GM12878 (cell line): Measurements from ENCODE around the gene ASB14. TPM values are rescaled to one million over a fixed set of nuclear protein-coding genes. Genes with fewer than 3 reads are reported as not detected.

ENCODE experiments used
- ATAC-seq: fragments of 200-7000 bp; cut with Tn5 transposase; 3 replicates; pipeline ENCODE4 v1.9.1; 2020; ENCODE audit warnings: mild to moderate bottlenecking, moderate library complexity
- BruUV-seq: library from RNA; stranded (reverse); fragments of 400-500 nt; replicated peaks from 2 replicates; lab custom pipeline; 2021; lab: Mats Ljungman, UMichigan
- CTCF ChIA-PET: fragments of 300-600 bp; sonication (Branson Sonifier 250); formaldehyde crosslinking; extraction: SDS; loops from one replicate; lab custom pipeline; 2021; ENCODE audit warnings: inconsistent platforms; lab: Yijun Ruan, JAX
- POLR2A ChIA-PET: fragments of 350-600 bp; formaldehyde crosslinking; extraction: SDS; loops from one replicate; lab custom pipeline; 2021; ENCODE audit warnings: inconsistent platforms; lab: Charles Lee
- RAD21 ChIA-PET: fragments of 300-600 bp; sonication (Branson Sonifier 250); formaldehyde crosslinking; loops from one replicate; lab custom pipeline; 2023; ENCODE audit warnings: antibody characterized with exemption; ENCODE audit not compliant: unreplicated experiment; lab: Charles Lee
- SMC1A ChIA-PET: fragments of 300-600 bp; sonication (Branson Sonifier 250); formaldehyde crosslinking; loops from one replicate; lab custom pipeline; 2023; ENCODE audit not compliant: unreplicated experiment, uncharacterized antibody; lab: Charles Lee
- DNase-seq: peaks from one replicate; pipeline ENCODE4 v3.0.0-alpha.2; 2011; ENCODE audit warnings: low read depth, low spot score
- FAIRE-seq: peaks from 3 replicates; lab custom pipeline; 2011; peaks lifted over from hg19 to GRCh38; lab: Jason Lieb, UNC
- H2AFZ ChIP-seq: 2 replicates; pipeline ENCODE4 v1.6.0; 2011; ENCODE audit warnings: low read depth, low read length, control low read depth; ENCODE audit not compliant: control insufficient read depth
- H3K27ac ChIP-seq: 2 replicates; pipeline ENCODE4 v1.5.1; 2011; ENCODE audit warnings: control low read depth; ENCODE audit not compliant: control insufficient read depth, insufficient read depth
- H3K27me3 ChIP-seq, 2 experiments: replicated peaks in 1 of 2; 2 replicates each; pipeline versions ENCODE4 v1.6.0 to v1.6.1; 2011; ENCODE audit warnings: low read length in 1 of 2; ENCODE audit not compliant: control insufficient read depth in 2 of 2, insufficient read depth in 2 of 2
- H3K36me3 ChIP-seq, 2 experiments: 2 replicates each; pipeline ENCODE4 v1.5.1; 2011; ENCODE audit warnings: low read length in 1 of 2; ENCODE audit not compliant: control insufficient read depth in 2 of 2, insufficient read depth in 2 of 2
- H3K4me1 ChIP-seq: 2 replicates; pipeline ENCODE4 v1.6.1; 2011; ENCODE audit warnings: mild to moderate bottlenecking, low read length, moderate library complexity, mixed read lengths; ENCODE audit not compliant: control insufficient read depth, insufficient read depth
- H3K4me2 ChIP-seq: 2 replicates; pipeline ENCODE4 v1.6.0; 2011; ENCODE audit warnings: control low read depth; ENCODE audit not compliant: control insufficient read depth, insufficient read depth
- H3K4me3 ChIP-seq: fragments of 200-600 bp; sonication (generic); 2 replicates; pipeline ENCODE4 v1.5.1; 2016
- H3K79me2 ChIP-seq: 2 replicates; pipeline ENCODE4 v1.6.0; 2011; ENCODE audit warnings: low read length; ENCODE audit not compliant: control insufficient read depth, insufficient read depth
- H3K9ac ChIP-seq: 2 replicates; pipeline ENCODE4 v1.8.0; 2011; ENCODE audit warnings: low read length, control low read depth, mixed read lengths; ENCODE audit not compliant: control insufficient read depth, insufficient read depth
- H3K9me3 ChIP-seq: replicated peaks from 3 replicates; pipeline ENCODE4 v1.5.1; 2011; ENCODE audit warnings: mild to moderate bottlenecking, low read length; ENCODE audit not compliant: control insufficient read depth, insufficient read depth
- H4K20me1 ChIP-seq: 2 replicates; pipeline ENCODE4 v1.6.0; 2011; ENCODE audit not compliant: control insufficient read depth, insufficient read depth
- ATF7 ChIP-seq: fragments of 450-650 bp; IDR thresholded peaks from 2 replicates; pipeline ENCODE4 v1.6.1; 2016; ENCODE audit warnings: low read depth, mild to moderate bottlenecking
- BMI1 ChIP-seq: fragments of 450-650 bp; IDR thresholded peaks from 2 replicates; pipeline ENCODE4 v1.6.1; 2016; ENCODE audit warnings: mild to moderate bottlenecking, moderate library complexity, borderline replicate concordance
- CBFB ChIP-seq: IDR thresholded peaks from 2 replicates; pipeline ENCODE4 v1.6.1; 2016; ENCODE audit warnings: antibody characterized with exemption, low read depth
- CHD1 ChIP-seq: IDR thresholded peaks from 2 replicates; pipeline ENCODE4 v1.6.1; 2012; ENCODE audit warnings: low read depth, low read length, improper control_type of control experiment
- CHD4 ChIP-seq: fragments of 200-600 bp; sonication (generic); IDR thresholded peaks from 2 replicates; pipeline ENCODE4 v1.6.1; 2016; ENCODE audit warnings: mild to moderate bottlenecking
- HDAC6 ChIP-seq: fragments of 200-600 bp; sonication (generic); IDR thresholded peaks from one replicate; pipeline ENCODE4 v1.8.0; 2017; ENCODE audit warnings: antibody characterized with exemption; ENCODE audit not compliant: unreplicated experiment
- JUNB ChIP-seq: IDR thresholded peaks from 2 replicates; pipeline ENCODE4 v1.6.1; 2016; ENCODE audit warnings: antibody characterized with exemption, mild to moderate bottlenecking
- MTA3 ChIP-seq: IDR thresholded peaks from 2 replicates; pipeline ENCODE4 v1.6.1; 2012; ENCODE audit warnings: low read length, inconsistent platforms, borderline replicate concordance
- MYB ChIP-seq: fragments of 150-350 bp; IDR thresholded peaks from 2 replicates; pipeline ENCODE4 v1.6.1; 2014; ENCODE audit warnings: mild to moderate bottlenecking, low read depth, low read length, borderline replicate concordance
- NKRF ChIP-seq: fragments of 450-650 bp; conservative IDR thresholded peaks from 2 replicates; pipeline ENCODE4 v1.6.1; 2017; ENCODE audit warnings: mild to moderate bottlenecking, moderate library complexity
- PAX8 ChIP-seq: fragments of 450-650 bp; IDR thresholded peaks from 2 replicates; pipeline ENCODE4 v1.6.1; 2017; ENCODE audit warnings: mild to moderate bottlenecking, moderate library complexity
- PML ChIP-seq: IDR thresholded peaks from 2 replicates; pipeline ENCODE4 v1.6.1; 2012; ENCODE audit warnings: low read length, inconsistent platforms
- PRDM15 ChIP-seq: fragments of 450-650 bp; formaldehyde crosslinking; IDR thresholded peaks from 2 replicates; pipeline ENCODE4 v1.4.0; 2020; ENCODE audit warnings: mild to moderate bottlenecking, moderate library complexity
- RBBP5 ChIP-seq: fragments of 200-600 bp; sonication (generic); conservative IDR thresholded peaks from 2 replicates; pipeline ENCODE4 v1.6.1; 2016
- SKIL ChIP-seq: fragments of 450-650 bp; IDR thresholded peaks from 2 replicates; pipeline ENCODE4 v1.6.1; 2017; ENCODE audit warnings: mild to moderate bottlenecking, low read depth, inconsistent platforms; ENCODE audit not compliant: poor library complexity, severe bottlenecking
- TAF1 ChIP-seq: IDR thresholded peaks from 2 replicates; pipeline ENCODE4 v1.6.1; 2011; ENCODE audit warnings: mild to moderate bottlenecking, low read depth, low read length, borderline replicate concordance
- WGBS: methylation state at CpG from one replicate; pipeline ENCODE4 v1.1.6; 2016; ENCODE audit warnings: low lambda C conversion rate; ENCODE audit not compliant: insufficient replicate concordance, insufficient coverage; ENCODE audit errors: missing lambda C conversion rate; 5-methylcytosine and 5-hydroxymethylcytosine counted together
- in situ Hi-C: fragments of 300-500 bp; cut with MboI; formaldehyde crosslinking; loops from 9 replicates; pipeline ENCODE4 v1.14.3; 2018; ENCODE audit warnings: mixed read lengths
- intact Hi-C: fragments of 100-400 bp; cut with micrococcal nuclease; formaldehyde crosslinking; loops from one replicate; pipeline ENCODE4 v1.14.2; 2022; ENCODE audit not compliant: unreplicated experiment
- polyA plus RNA-seq, 11 experiments: library from polyadenylated mRNA; depleted of rRNA in 4 of 11; unstranded in 6 of 11; stranded (reverse) in 5 of 11; fragments of >200 nt; fragmentation: Nextera tagmentation in 4 of 11; fragmentation: Illumina TruSeq in 1 of 11; extraction: Ambion mirVana in 4 of 11; extraction: Trizol in 1 of 11; gene quantifications; 1 replicate in 1 of 11; 2 replicates in 10 of 11; pipeline versions ENCODE4 v1.2.1 to v1.2.3, GENCODE V29; 2011 to 2016; ENCODE audit warnings: inconsistent platforms in 2 of 11, missing spikeins in 2 of 11, low read depth in 1 of 11
- total RNA-seq, 4 experiments: library from RNA; depleted of rRNA in 3 of 4; stranded (reverse); fragments of >200 nt in 3 of 4; fragmentation: Illumina TruSeq in 1 of 4; extraction: Trizol in 1 of 4; gene quantifications; 2 replicates each; pipeline versions ENCODE4 v1.2.1 to v1.2.3, GENCODE V29; 2013 to 2021

ASB14 gene
- total and polyA plus RNA-seq, 10 of the 15 experiments (the other 5 are each of a cell fraction or from before 2014, with no cell fraction given) = 0.18 to 0.63 (median 0.21) TPM; not detected in 6

- peak within 1 kb of the TSS; percentile 83 for H3K9ac ChIP-seq
- H3K9me3 ChIP-seq = no peaks in the 10 kb centered on the region
- in situ Hi-C loops = no loop called here
- peak within 1 kb of the TSS; percentile 80 for H3K4me2 ChIP-seq
- peak; percentile 68 for DNase-seq
- ChIA-PET SMC1A (interaction anchor here (1.0 to 1.7 kb wide), 9 partner anchors 10 to 329 kb away, joined by 3 to 7 read pairs (median 4); partner anchors contain the start of genes HESX1 and PDE12), POLR2A (interaction anchor here (0.6 to 2.3 kb wide), 5 partner anchors 11 to 1727 kb away, joined by 3 to 11 read pairs (median 3); partner anchors contain the start of gene HESX1), CTCF (interaction anchor here (0.7 to 2.5 kb wide), 5 partner anchors 10 to 329 kb away, joined by 3 to 7 read pairs (median 4); partner anchors contain the start of gene PDE12), RAD21 (interaction anchor here (1.6 to 2.0 kb wide), 3 partner anchors 28 to 58 kb away, joined by 3 to 12 read pairs (median 4); partner anchors contain the start of gene HESX1)
- 1% methylated on average over 47 of the region's 71 CpGs for WGBS
- intact Hi-C loops = no loop called here
- peak within 1 kb of the TSS; percentile 89 for H3K4me3 ChIP-seq
- no peaks in the 10 kb centered on the region for H4K20me1 ChIP-seq
- TSS peak; percentile 77 for BruUV-seq
- FAIRE-seq = no peak
- peak within 1 kb of the TSS; percentile 74 for H3K27ac ChIP-seq
- peaks cover 46% of the 10 kb centered on the region for H3K79me2 ChIP-seq
- ATAC-seq = peak; percentile 95
- H3K36me3 ChIP-seq = no peaks in the 10 kb centered on the region
- peaks cover 17% of the 10 kb centered on the region for H3K4me1 ChIP-seq
- H3K27me3 ChIP-seq = no peaks in the 10 kb centered on the region
- peak within 1 kb of the TSS; percentile 71 for H2AFZ ChIP-seq
- TF ChIP-seq HDAC6 (no peak), MTA3 (no peak), JUNB (no peak), CBFB (no peak; the same call in 1 of the 2 replicates), RBBP5 (no peak), CHD4 (no peak), PML (peak; percentile 63; the same call in 1 of the 2 replicates), SKIL (no peak), NKRF (no peak; the same call in 1 of the 2 replicates), TAF1 (0 out of 2 replicates have a peak, but pooled peaks have one; percentile 19), ATF7 (no peak), MYB (no peak), CHD1 (0 out of 2 replicates have a peak, but pooled peaks have one; percentile 40), PRDM15 (no peak), BMI1 (no peak), PAX8 (no peak)
Observed at GRCh38 chr3:57227204-57227929, 65.1 kb downstream of the ASB14 start, which contains the start of gene APPL1. APPL1 (plus strand) TSS chr3:57227729; CDS start chr3:57227884, 155 bp downstream.
